HepG2 (cell line): Measurements from ENCODE around the gene VPS37D. TPM values are rescaled to one million over a fixed set of nuclear protein-coding genes. Genes with fewer than 3 reads are reported as not detected.
A peak's percentile ranks its signal among the peaks of the same experiment; 100 is the strongest.

Source experiments
- ARNT2 ChIP-seq: sonication (generic); formaldehyde crosslinking; IDR thresholded peaks from 2 replicates; pipeline ENCODE4 v1.8.0; 2022; ENCODE audit warnings: mild to moderate bottlenecking, low read depth, missing genetic modification reagents, moderate library complexity
- CC2D1A ChIP-seq: sonication (generic); formaldehyde crosslinking; IDR thresholded peaks from 2 replicates; pipeline ENCODE4 v1.8.1; 2023; ENCODE audit warnings: mild to moderate bottlenecking, missing genetic modification reagents
- GABPB1 ChIP-seq: IDR thresholded peaks from 2 replicates; pipeline ENCODE4 v1.6.1; 2016; ENCODE audit warnings: mild to moderate bottlenecking, missing genetic modification reagents, moderate library complexity, missing compliant biosample characterization
- IKZF4 ChIP-seq: sonication (generic); formaldehyde crosslinking; IDR thresholded peaks from 2 replicates; pipeline ENCODE4 v1.5.1; 2020; ENCODE audit warnings: borderline replicate concordance, mild to moderate bottlenecking, low read depth, missing genetic modification reagents; ENCODE audit errors: not compliant biosample characterization
- KLF11 ChIP-seq: IDR thresholded peaks from 2 replicates; pipeline ENCODE4 v1.6.1; 2016; ENCODE audit warnings: missing compliant biosample characterization
- MLXIP ChIP-seq: sonication (generic); formaldehyde crosslinking; IDR thresholded peaks from 2 replicates; pipeline ENCODE4 v1.9.0; 2021; ENCODE audit warnings: missing genetic modification reagents, borderline replicate concordance
- NFYC ChIP-seq: IDR thresholded peaks from 2 replicates; pipeline ENCODE4 v1.6.1; 2016; ENCODE audit warnings: missing genetic modification reagents, missing compliant biosample characterization
- PAWR ChIP-seq: sonication (generic); formaldehyde crosslinking; IDR thresholded peaks from 2 replicates; pipeline ENCODE4 v1.4.0; 2020; ENCODE audit warnings: missing genetic modification reagents, mild to moderate bottlenecking, borderline replicate concordance
- SALL2 ChIP-seq: sonication (generic); formaldehyde crosslinking; IDR thresholded peaks from 2 replicates; pipeline ENCODE4 v1.8.1; 2023; ENCODE audit warnings: mild to moderate bottlenecking, missing genetic modification reagents, inconsistent platforms
- SAP130 ChIP-seq: IDR thresholded peaks from 2 replicates; pipeline ENCODE4 v1.6.1; 2016; ENCODE audit warnings: low read depth
- ZBTB43 ChIP-seq: sonication (generic); formaldehyde crosslinking; conservative IDR thresholded peaks from 2 replicates; pipeline ENCODE4 v1.4.0; 2020; ENCODE audit warnings: missing genetic modification reagents
- ZNF138 ChIP-seq: sonication (generic); formaldehyde crosslinking; IDR thresholded peaks from 2 replicates; pipeline ENCODE4 v1.5.0; 2020; ENCODE audit warnings: mild to moderate bottlenecking, low read depth, missing genetic modification reagents
- ZNF142 ChIP-seq: sonication (generic); formaldehyde crosslinking; IDR thresholded peaks from 2 replicates; pipeline ENCODE4 v1.4.0; 2020; ENCODE audit warnings: missing genetic modification reagents
- ZNF326 ChIP-seq: sonication (generic); formaldehyde crosslinking; IDR thresholded peaks from 2 replicates; pipeline ENCODE4 v1.4.0; 2020; ENCODE audit warnings: missing genetic modification reagents, borderline replicate concordance
- ZNF816 ChIP-seq: sonication (generic); formaldehyde crosslinking; IDR thresholded peaks from 2 replicates; pipeline ENCODE4 v1.8.0; 2022; ENCODE audit warnings: missing genetic modification reagents, mild to moderate bottlenecking, borderline replicate concordance
- ZSCAN20 ChIP-seq: sonication (generic); formaldehyde crosslinking; IDR thresholded peaks from 2 replicates; pipeline ENCODE4 v1.4.0; 2020; ENCODE audit warnings: missing genetic modification reagents, mild to moderate bottlenecking, borderline replicate concordance
- ZSCAN31 ChIP-seq: sonication (generic); formaldehyde crosslinking; IDR thresholded peaks from 2 replicates; pipeline ENCODE4 v1.5.0; 2020; ENCODE audit warnings: low read depth, mild to moderate bottlenecking, missing genetic modification reagents
- polyA plus RNA-seq, 8 experiments: library from polyadenylated mRNA; depleted of rRNA in 3 of 8; stranded (reverse) in 7 of 8; unstranded in 1 of 8; fragments of >200 nt; fragmentation: Illumina TruSeq in 4 of 8; extraction: Trizol in 4 of 8; gene quantifications; 2 replicates each; pipeline versions ENCODE4 v1.2.1 to v1.2.3, GENCODE V29; 2011 to 2016; ENCODE audit warnings: low read depth in 4 of 8, missing spikeins in 1 of 8, mixed read lengths in 1 of 8; ENCODE audit not compliant: insufficient read depth in 1 of 8
- total RNA-seq, 5 experiments: library from RNA; depleted of rRNA; stranded (reverse); fragments of >200 nt; fragmentation: Illumina TruSeq; extraction: Trizol; gene quantifications; 2 replicates each; pipeline ENCODE4 v1.2.3, GENCODE V29; 2016; ENCODE audit warnings: low read depth in 1 of 5

The VPS37D gene
- total and polyA plus RNA-seq, 2 of the 13 experiments (the other 11 are each of a cell fraction or from before 2014, with no cell fraction given): 3.8 to 6.3 TPM

- TF ChIP-seq MLXIP (CRISPR knock-in tag): peak; percentile 99
- no peak for TF ChIP-seq ZNF326
- TF ChIP-seq CC2D1A (CRISPR knock-in tag): no peak
- no peak for TF ChIP-seq IKZF4
- no peak for TF ChIP-seq KLF11 (CRISPR knock-in tag)
- TF ChIP-seq ZNF816 (CRISPR knock-in tag): no peak
- TF ChIP-seq SAP130 (CRISPR knock-in tag): peak; percentile 59
- TF ChIP-seq ZSCAN31 (CRISPR knock-in tag): 0 out of 2 replicates have a peak, but pooled peaks have one; percentile 25
- peak; percentile 91 for TF ChIP-seq ZNF142 (CRISPR knock-in tag)
- TF ChIP-seq GABPB1 (CRISPR knock-in tag): peak; percentile 78; the same call in 1 of the 2 replicates
- no peak for TF ChIP-seq PAWR (CRISPR knock-in tag)
- peak; percentile 68; the same call in 1 of the 2 replicates for TF ChIP-seq ZBTB43 (CRISPR knock-in tag)
- TF ChIP-seq ZNF138 (CRISPR knock-in tag): no peak
- peak; percentile 98 for TF ChIP-seq ZSCAN20 (CRISPR knock-in tag)
- TF ChIP-seq NFYC (CRISPR knock-in tag): peak; percentile 42; the same call in 1 of the 2 replicates
- peak; percentile 89 for TF ChIP-seq SALL2 (CRISPR knock-in tag)
- peak; percentile 50; the same call in 1 of the 2 replicates for TF ChIP-seq ARNT2 (CRISPR knock-in tag)
Measured at GRCh38 chr7:73647725-73648592, 19.7 kb upstream of the VPS37D start (continued).
